AG20443 (cell line): Measurements from ENCODE around the gene PIH1D1.

Experiments used
- DNase-seq: peaks from one replicate; pipeline ENCODE4 v3.0.0; 2012; ENCODE audit warnings: low spot score, mixed read lengths

The PIH1D1 gene

DNA sequence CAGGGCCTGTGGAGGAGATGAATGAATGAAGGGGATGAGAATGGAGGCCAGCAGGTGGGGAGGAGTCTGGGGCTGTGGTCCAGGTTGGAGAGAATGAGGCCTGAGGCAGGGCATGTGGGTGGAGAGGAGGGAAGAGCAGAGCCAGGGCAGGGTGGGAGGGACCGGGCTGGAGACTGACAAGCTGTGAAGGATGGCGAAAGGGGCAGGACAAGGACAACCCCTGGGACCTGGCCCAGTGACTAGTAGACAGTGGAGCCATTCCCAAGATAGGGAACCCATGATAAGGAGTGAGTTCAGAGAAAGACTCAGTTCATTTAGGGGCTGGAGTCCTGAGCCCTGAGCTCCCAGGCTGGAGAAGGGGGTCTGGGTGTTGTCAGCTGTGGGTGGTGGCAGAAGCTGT, 31.4 kb downstream of the PIH1D1 start:
- no peak for DNase-seq

DNA sequence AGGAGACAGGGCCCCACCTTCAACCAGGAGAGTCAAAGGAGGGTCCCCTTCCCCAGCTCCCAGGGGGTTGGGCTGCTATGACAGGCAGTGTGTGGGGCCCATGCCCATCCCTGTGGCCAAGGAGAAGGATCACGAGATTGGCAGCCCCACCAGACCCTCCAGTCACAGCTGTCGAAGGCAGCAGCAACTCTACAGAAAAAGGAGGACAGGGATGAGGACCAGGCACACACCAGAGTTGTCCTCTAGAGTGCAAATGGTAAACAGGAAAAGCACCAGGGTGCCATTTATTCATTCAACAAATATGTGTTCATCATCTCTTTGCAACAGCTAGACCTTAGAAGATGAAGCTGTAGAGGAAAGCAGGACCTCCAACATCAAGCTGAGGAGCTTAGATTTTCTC, 32.4 kb downstream of the PIH1D1 start:
- no peak for DNase-seq

DNA sequence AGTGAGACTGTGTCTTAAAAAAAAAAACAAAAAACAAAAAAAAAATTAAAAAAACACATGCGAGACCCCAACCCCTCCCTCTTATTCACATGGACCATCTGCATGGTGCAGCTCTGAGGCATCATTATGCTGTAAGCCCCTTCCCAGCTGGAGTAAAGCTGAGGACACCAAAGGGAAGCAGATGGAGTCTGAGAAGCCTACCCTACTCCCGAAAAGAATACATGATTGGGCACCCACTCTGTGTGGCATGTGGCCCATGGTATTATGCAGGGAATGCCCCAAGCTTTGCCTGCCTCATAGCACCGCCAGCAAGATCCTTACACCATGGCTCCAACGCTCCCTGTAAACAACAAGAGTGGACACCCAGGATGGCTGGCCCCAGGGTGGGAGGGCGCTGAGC, 33.1 kb downstream of the PIH1D1 start:
- DNase-seq = no peak

DNA sequence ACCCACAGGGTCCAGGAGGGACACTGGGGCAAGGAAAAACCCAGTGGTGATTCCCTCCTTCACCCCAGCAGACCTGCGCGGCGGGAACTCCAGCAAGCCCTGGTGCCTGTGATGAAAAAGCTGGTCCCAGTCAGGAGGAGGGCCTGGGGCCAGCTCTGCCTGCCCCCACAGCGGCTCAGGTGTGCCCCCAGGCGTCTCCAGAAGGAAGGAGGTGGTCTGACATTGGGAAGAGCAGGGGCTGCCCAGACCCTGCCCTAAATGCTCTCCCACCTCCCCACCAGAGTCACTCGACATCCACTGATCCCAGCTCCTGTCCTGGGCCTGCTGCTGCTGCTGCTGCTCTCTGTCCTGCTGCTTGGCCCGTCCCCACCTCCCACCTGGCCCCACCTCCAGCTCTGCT, 34.5 kb downstream of the PIH1D1 start:
- no peak for DNase-seq

- no peak for DNase-seq
Observed at GRCh38 chr19:49415810-49416200, 35.8 kb downstream of the PIH1D1 start.

- no peak for DNase-seq
Observed at GRCh38 chr19:49415102-49415809, 36.4 kb downstream of the PIH1D1 start.

- no peak for DNase-seq
Observed at GRCh38 chr19:49414256-49414655, 37.4 kb downstream of the PIH1D1 start.

- DNase-seq = no peak
Observed at GRCh38 chr19:49413348-49413747, 38.3 kb downstream of the PIH1D1 start.

- DNase-seq = no peak
Observed at GRCh38 chr19:49411681-49412326, 39.8 kb downstream of the PIH1D1 start.

- DNase-seq = no peak
Observed at GRCh38 chr19:49409441-49410029, 42.1 kb downstream of the PIH1D1 start.

- DNase-seq = no peak
Observed at GRCh38 chr19:49408816-49409440, 42.7 kb downstream of the PIH1D1 start.

GRCh38 chr19:49407482-49408015, 44.1 kb downstream of the PIH1D1 start:
- no peak for DNase-seq

- DNase-seq = no peak
Observed at GRCh38 chr19:49407079-49407478, 44.5 kb downstream of the PIH1D1 start.

DNA sequence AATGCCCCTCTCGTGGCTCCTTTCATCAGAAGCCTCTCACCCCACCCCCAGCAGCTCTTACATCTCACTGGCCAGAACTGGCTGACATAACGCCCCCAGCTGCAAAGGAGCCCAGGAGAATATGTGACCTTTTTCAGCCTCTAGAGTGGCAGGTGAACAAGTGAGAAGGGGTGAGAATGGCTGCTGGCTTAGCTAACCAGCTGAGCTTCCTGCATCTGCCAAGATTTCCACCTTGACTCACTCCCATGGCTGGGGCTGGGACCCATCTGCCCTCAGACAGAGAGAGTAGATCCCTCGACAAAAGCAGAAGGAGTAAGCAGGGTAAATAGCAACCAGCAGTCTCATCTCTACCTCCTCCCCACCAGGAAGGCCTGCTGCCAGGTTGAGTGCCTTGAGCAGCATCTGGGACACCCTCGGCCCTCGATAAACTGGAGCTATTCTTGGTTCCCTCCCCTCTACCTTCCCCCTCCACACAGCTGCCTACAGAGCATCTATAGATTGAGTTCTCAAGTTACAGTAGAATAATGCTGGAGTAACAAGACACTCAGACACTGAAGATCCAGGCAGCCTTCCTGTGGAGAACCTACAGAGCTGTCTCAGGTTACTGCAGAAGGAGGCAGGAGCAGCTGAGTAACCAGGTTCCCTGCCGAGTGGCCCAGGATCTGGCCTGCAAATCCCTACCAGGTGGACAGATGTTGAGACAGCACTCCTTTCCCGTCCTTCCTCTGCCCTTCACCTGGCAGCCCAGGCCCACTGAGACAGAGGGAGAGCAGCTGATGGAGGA, 48.0 kb downstream of the PIH1D1 start:
- DNase-seq = no peak

- no peak for DNase-seq
Observed at GRCh38 chr19:49400029-49400428, 51.6 kb downstream of the PIH1D1 start.

DNA sequence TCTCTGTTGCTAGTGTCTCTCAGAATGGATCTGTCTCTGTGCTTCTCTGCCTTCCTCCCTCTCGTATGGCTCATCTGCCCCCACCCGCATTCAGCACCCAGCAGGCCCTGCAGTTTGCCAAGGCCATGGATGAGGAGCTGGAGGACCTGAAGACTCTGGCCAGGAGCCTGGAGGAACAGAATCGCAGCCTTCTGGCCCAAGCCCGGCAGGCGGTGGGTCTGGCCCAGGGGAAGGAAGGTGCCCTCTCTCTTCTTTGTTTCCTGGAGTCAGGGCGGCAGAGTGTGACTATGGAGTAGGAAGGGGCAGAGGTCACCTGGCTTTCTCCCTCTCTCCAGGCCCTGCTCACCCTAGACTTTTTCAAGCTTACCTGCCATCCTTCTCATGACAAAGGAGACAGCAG, 52.7 kb downstream of the PIH1D1 start:
- DNase-seq = no peak

DNA sequence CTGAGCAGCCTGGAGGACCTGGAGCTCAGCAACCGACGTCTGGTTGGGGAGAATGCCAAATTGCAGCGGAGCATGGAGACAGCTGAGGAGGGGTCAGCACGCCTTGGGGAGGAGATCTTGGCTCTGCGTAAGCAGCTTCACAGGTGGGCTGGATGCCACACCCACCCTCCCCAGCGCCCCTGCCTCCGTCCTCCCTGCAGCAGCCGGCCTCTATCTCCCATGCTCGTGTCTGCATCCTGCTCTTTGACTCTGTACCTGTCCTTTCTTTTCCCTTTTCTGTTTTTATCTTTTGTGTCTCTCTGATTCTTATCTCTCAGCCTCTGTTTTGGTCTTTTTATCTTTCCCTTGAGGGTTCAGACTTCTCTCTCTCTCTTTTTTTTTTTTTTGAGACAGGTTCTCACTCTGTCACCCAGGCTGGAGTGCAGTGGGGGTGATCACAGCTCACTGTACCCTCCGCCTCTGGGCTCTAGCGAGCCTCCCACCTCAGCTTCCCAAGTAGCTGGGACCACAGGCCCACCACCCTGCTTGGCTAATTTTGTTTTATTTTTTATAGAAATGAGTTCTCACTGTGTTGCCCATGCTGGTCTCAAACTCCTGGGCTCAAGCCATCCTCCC, 53.5 kb downstream of the PIH1D1 start:
- no peak for DNase-seq

- DNase-seq = no peak
Observed at GRCh38 chr19:49396738-49397505, 54.7 kb downstream of the PIH1D1 start.
